Embryonic facial prominence (tissue), 1 donor: ENCODE data around the gene INSL3.
"Not testable (repeated sequence)": the region's sequence is repeated elsewhere in the genome, so short reads cannot be mapped to it uniquely, and the experiment has no call there.

ENCODE experiments used
- DNase-seq: peaks from one replicate; pipeline ENCODE4 v3.0.0-alpha.2; 2016; ENCODE audit errors: extremely low spot score

INSL3 gene

DNA sequence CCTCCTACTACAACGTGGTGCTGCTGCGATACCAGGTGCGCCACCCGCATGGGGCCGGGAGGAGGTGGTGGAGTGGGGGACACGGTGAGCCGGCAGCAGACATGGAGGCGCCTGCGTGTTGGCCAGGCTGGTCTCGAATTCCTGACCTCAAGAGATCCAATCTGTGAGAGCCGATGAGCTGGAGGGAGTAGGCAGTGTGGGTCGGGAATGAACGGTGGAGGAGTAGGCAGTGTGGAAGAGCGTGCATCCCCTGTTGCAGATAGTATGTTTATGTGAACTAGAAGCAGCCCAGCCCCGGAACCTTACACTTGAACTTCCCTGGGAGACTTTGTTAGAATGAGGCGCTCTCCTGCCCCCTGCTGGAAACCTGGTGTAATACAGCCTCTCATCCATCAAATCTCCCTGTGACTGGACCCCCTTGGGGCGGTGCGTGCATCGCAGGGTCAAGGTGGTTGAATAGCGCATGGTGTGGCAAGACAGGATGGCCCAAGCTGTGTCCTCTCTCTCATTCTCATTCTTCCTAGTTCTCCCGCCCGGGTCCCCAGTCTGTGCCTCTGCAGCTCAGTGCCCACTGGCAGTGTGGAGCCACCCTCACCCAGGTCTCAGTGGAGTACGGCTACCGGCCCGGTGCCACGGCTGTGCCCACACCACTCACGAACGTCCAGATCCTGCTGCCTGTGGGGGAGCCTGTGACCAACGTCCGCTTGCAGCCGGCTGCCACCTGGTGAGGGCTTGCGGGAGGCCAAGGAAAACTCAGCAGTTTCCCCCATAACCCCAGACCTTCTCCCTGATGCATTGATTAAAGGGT lies 36.9 kb downstream of the INSL3 start:
- DNase-seq, result peak; percentile 18

DNA sequence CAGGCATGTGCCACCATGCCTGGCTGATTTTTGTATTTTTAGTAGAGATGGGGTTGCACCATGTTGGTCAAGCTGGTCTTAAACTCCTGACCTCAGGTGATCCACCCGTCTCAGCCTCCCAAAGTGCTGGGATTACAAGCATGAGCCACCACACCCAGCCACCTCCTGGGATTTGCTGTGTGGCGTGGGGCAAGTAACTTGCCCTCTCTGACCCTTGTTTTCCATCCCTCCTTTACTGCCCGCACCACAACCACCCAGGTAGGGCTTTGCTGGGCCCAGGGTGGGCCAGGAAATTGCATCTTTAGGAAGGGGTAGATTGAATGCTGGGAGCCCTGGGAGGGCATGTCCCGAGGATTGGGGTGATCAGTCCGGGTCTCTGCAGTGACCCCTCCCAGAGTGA lies 37.6 kb downstream of the INSL3 start:
- DNase-seq, result not testable (repeated sequence)

DNA sequence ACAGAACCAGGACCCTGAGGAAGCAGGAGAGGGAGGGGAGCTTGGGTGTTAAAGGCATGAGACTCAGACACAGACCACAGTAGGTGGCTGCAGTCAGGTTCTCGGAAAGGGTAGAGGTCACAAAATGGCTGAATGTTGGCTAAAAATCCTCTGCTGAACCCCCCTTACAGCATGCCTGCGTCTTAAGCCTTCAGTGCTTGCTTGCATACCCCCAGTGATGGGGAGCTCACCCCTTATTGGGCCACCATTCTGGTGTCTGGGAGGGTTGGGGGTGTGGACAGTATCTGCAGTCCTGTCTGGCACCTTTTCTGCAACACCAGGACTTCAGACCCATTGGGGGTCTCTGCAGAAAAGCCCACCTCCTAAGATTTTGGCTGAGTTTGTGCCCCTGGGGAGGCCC lies 40.5 kb downstream of the INSL3 start:
- DNase-seq, result no peak

DNA sequence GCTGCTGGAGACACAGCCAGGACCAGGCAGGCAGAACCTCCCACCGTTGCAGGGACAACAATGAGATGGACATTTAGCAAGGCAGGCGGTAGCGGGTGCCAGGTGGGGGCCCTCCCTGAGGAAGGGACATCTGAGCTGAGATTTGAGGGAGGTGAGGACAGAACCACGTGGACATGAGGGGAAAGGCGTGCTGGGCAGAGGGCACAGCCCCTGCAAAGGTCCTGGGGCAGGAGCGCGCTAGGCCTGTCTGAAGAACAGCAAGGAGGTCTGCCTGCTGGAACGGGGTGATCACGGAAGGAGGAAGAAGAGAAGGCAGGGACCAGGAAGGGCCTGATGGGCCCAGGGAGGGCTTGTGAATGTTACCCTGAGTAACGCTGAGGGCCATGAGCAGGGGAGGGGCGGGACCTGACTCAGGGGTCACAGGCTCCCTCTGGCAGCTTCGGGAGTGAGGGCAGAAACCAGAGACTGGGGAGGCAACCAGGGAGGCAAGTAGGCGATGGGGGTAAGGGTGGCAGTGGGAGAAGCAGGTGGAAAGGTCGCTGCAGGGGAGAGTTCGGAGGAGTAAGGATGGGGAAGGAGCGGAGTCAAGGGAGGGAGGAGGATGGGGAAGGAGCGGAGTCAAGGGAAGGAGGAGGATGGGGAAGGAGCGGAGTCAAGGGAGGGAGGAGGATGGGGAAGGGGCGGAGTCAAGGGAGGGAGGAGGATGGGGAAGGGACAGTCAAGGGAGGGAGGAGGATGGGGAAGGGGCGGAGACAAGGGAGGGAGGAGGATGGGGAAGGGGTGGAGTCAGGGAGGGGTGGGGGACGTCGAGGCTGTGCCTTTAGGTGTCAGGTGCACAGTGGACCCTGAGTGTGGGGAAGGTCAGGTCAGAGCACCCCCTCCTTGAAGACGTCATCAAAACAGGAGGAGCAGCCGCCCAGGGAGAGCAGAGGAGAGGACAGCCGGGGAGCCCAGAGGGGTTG lies 42.1 kb downstream of the INSL3 start:
- DNase-seq, result no peak

DNA sequence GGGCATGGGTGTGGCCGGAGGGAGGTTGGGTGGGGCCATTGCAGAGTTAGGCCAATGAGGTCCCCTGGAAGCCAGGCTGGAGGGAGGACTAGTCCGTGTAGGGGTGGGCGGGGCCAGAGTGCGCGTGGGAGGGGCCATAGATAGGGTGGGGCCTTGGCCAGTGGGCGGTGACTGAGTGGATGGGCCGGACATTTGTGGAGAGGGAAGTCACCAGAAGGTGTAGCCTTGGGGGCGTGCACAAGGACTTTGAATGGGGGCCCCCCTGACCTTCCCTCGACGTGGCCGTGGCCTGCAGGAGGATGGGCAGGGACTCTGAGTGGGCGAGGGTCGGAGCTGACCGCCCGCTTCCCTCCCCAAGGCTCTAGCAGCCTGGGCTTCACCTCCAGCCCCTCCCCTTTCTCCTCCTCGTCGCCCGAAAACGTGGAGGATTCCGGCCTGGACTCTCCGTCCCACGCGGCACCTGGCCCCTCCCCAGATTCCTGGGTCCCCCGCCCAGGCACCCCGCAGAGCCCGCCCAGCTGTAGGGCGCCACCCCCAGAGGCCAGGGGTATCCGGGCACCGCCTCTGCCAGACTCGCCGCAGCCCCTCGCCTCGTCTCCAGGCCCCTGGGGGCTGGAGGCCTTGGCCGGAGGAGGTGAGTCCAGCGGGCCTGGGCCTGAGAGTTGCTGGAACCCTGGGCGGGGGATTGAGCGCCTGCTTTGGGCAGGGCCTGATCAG lies 42.9 kb downstream of the INSL3 start:
- no peak for DNase-seq

DNA sequence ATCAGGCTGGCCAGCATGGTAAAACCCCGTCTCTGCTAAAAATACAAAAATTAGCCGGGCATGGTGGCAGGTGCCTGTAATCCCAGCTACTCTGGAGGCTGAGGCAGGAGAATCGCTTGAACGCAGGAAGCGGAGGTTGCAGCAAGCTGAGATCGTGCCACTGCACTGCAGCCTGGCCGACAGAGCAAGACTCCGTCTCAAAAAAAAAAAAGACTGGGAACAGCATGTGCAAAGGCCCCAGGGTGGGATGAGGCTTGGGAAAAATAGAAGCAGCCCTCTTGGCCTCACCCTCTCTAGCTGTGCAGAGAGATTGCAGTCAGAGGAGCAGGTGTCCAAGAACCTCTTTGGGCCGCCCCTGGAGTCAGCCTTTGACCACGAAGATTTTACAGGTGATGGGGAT lies 43.5 kb downstream of the INSL3 start:
- not testable (repeated sequence) for DNase-seq

DNA sequence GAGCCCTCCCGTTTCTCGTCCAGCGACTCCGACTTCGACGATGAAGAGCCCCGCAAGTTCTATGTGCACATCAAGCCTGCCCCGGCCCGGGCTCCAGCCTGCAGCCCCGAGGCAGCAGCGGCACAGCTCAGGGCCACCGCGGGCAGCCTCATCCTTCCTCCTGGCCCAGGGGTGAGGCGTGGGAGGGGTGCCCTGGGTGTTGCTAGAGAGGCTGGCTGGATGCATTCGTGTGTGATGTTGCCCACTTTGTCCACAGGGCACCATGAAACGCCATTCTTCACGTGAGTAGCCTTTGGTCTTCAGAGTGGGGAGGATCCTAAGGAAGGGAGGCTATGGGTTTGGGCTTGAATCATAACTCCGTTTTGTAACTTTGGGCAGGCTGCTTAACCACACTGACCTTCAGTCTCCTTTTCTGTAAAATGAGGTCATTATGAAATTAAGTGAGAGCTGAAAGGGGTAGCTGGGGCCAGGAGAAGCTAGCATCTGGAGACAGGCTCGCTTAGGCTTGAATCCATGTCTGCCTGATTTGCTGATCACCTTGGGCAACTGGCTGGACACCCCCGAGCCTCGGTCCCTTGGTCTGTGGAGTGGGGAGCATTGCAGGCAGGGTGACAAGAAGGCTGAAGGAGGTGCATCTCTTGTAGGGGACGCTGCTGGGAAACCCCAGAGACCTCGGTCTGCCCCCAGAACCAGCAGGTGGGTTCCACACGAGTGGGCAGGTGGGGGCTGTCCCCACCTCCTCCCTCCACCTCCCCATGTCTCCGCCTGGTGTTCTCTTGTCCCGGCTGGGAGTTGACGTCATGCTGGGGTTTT lies 45.1 kb downstream of the INSL3 start:
- no peak for DNase-seq

DNA sequence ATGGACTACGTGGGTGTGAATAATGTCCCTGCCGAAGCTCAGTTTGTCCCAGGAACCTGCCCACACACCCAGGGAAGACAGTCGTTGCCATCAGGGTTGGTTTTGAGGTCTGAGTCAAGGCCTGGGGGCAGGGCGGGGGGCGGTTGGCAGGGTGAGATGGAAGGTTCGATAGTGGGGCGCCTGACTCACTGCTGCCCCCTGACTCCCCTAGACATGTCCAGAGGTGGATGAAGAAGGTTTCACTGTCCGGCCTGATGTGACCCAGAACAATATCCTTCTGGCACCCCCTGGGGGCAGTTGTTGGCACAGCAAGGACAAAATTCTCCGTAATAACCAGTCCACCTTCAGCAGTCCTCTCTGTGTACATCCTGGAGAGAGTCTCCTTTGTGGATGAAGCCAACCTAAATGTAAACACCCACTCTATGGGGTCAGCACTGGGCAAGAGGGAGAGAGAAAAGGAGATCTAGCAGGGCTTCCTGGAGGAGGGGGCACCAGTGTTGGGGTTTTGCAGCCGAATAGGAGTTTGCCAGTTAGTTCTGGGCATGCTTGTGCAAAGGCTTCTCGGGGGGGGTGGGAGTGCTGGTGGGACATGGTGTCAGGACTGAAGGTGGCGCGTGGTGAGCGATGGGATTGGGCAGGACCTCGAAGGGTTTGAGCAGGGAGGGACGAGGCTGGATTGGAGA lies 45.9 kb downstream of the INSL3 start:
- DNase-seq, result no peak

DNA sequence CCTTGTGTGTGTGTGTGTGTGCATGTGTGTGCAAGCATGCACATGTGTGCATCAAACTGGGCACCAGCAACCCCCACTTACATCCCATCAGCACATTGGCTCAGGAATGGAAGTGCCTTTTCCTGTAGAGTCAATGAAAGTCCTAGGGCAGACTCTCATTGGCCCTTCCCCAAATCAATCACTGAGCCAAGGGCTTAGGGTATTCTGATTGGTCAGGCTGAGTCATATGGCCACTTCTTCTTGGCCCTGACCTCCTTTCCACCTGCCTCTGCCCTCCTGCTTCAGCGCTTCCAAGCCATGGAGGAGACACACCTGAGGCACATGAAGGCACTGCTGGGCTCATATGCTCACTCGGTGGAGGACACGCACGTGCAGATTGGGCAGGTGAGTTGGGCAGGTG lies 49.1 kb downstream of the INSL3 start:
- no peak for DNase-seq

DNA sequence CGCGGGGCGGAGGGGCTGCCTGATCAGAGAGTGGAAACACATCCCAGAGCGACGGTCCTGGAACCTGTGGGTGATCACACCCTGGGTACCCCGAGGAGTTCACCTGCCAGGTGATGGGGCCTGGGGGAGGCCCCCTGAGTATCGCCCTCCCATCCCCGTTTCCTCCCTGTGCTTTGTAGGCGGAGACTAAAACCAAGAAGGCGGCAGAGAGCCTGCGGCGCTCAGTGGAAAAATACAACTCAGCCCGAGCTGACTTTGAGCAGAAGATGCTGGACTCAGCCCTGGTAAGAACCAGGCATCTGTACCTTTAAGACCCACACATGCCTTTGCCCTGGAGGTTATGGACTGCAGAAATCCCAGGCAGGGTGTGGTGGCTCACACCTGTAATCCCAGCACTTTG lies 50.7 kb downstream of the INSL3 start:
- DNase-seq, result no peak

DNA sequence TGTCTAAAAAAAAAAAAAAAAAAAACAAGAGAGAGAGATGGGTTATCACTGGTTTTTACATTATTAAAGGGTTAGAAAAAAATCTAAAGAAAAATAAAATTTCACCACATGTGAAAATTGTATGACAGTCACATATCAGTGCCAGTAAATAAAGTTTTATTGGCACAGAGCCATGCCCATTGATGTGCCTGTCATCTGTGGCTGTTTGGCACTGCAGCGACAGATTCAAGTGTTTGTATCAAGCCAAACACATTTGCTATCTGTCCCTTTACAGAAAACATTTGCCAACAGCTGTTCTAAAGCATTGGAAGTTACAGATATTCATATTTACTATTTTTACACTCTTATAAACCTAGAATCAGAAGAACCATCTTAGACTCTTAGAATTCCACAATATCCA lies 53.8 kb downstream of the INSL3 start:
- no peak for DNase-seq

DNA sequence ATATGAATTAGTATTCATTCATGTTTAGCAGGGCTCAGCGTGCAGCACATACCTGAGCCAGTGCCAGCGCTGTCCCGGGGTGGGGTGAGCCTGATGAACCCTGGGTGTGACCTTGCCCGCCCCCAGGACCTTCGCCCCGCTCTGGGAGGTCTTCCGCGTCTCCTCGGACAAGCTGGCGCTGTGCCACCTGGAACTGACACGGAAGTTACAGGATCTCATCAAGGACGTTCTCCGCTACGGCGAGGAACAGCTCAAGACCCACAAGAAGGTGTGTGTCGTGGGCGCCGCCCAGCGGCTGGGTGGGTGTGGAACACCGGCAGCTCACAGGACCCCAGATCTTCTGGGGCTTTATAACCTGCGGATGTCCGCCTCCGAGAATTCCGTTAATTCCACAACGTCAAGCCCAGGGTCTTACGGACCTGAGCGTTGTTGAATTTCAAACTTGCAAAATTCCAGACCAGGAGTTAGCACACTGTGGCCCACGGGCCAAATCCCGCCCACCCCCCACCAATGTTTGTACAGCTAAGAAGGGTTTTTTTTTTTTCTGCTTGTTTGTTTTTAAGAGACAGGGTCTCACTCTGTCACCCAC lies 54.7 kb downstream of the INSL3 start:
- no peak for DNase-seq
